WTC11 (cell line): ENCODE results near the gene QRICH2. TPM values are rescaled to one million over a fixed set of nuclear protein-coding genes. Genes with fewer than 3 reads are reported as not detected.
"Not testable (repeated sequence)": the region's sequence is repeated elsewhere in the genome, so short reads cannot be mapped to it uniquely, and the experiment has no call there.

Source experiments
- ATAC-seq: fragments of 200-7000 bp; cut with Tn5 transposase; 2 replicates; pipeline ENCODE4 v1.10.0; 2021; ENCODE audit warnings: mild to moderate bottlenecking, moderate library complexity
- CTCF ChIA-PET: fragments of 300-600 bp; sonication (Branson Sonifier 250); formaldehyde crosslinking; loops from one replicate; lab custom pipeline; 2021; ENCODE audit warnings: antibody characterized with exemption; lab: Charles Lee
- POLR2A ChIA-PET: fragments of 350-600 bp; sonication (Branson Sonifier 250); formaldehyde crosslinking; loops from one replicate; lab custom pipeline; 2021; ENCODE audit warnings: antibody characterized with exemption; lab: Charles Lee
- DNase-seq: peaks from one replicate; pipeline ENCODE4 v3.0.0; 2021; ENCODE audit warnings: low spot score
- H3K27ac Mint-ChIP-seq: 2 replicates; pipeline ENCODE4 v1.8.0; 2021; ENCODE audit warnings: mixed read lengths
- H3K27me3 Mint-ChIP-seq: 2 replicates; pipeline ENCODE4 v1.8.0; 2021; ENCODE audit warnings: low read depth, mild to moderate bottlenecking, moderate library complexity, mixed read lengths
- H3K36me3 Mint-ChIP-seq: 2 replicates; pipeline ENCODE4 v1.8.0; 2021; ENCODE audit warnings: mixed read lengths
- H3K4me1 Mint-ChIP-seq: 2 replicates; pipeline ENCODE4 v1.8.0; 2022; ENCODE audit warnings: mixed read lengths
- H3K4me3 Mint-ChIP-seq: 2 replicates; pipeline ENCODE4 v1.8.0; 2021; ENCODE audit warnings: mild to moderate bottlenecking, moderate library complexity, mixed read lengths
- H3K9me3 Mint-ChIP-seq: 2 replicates; pipeline ENCODE4 v1.8.0; 2021; ENCODE audit warnings: mixed read lengths
- EMX1 ChIP-seq: fragments of 250-450 bp; sonication (Bioruptor Pico); IDR thresholded peaks from 2 replicates; pipeline ENCODE4 v1.8.0; 2021; ENCODE audit warnings: mild to moderate bottlenecking
- HMGA2 ChIP-seq: fragments of 250-450 bp; sonication (Bioruptor Pico); IDR thresholded peaks from 2 replicates; pipeline ENCODE4 v1.4.0; 2021; ENCODE audit warnings: mild to moderate bottlenecking, moderate library complexity
- IRF2 ChIP-seq: sonication (generic); formaldehyde crosslinking; IDR thresholded peaks from 2 replicates; pipeline ENCODE4 v1.8.0; 2022; ENCODE audit warnings: low read depth, missing genetic modification reagents, borderline replicate concordance
- MYBL2 ChIP-seq: sonication (generic); formaldehyde crosslinking; IDR thresholded peaks from 2 replicates; pipeline ENCODE4 v1.8.1; 2023; ENCODE audit warnings: mild to moderate bottlenecking, moderate library complexity, missing genetic modification reagents
- NFYB ChIP-seq: sonication (generic); formaldehyde crosslinking; conservative IDR thresholded peaks from 2 replicates; pipeline ENCODE4 v1.8.0; 2022; ENCODE audit warnings: low read depth, missing genetic modification reagents
- ZNF232 ChIP-seq: sonication (generic); formaldehyde crosslinking; IDR thresholded peaks from 2 replicates; pipeline ENCODE4 v1.8.0; 2022; ENCODE audit warnings: mild to moderate bottlenecking, missing genetic modification reagents
- ZNF263 ChIP-seq: sonication (generic); formaldehyde crosslinking; IDR thresholded peaks from 2 replicates; pipeline ENCODE4 v1.8.1; 2022; ENCODE audit warnings: low read depth, mild to moderate bottlenecking, moderate library complexity, missing genetic modification reagents
- total RNA-seq: library from RNA; stranded (reverse); gene quantifications from 3 replicates; pipeline ENCODE4 v1.2.3, GENCODE V29; 2021
- TF ChIP-seq, protein P1 (sequence below): sonication (generic); formaldehyde crosslinking; IDR thresholded peaks from 2 replicates; pipeline ENCODE4 v1.8.0; 2023; ENCODE audit warnings: mild to moderate bottlenecking, missing genetic modification reagents
- TF ChIP-seq, protein P2 (sequence below): sonication (generic); formaldehyde crosslinking; IDR thresholded peaks from 2 replicates; pipeline ENCODE4 v1.8.1; 2022; ENCODE audit warnings: missing genetic modification reagents, borderline replicate concordance
- TF ChIP-seq, protein P3 (sequence below): sonication (generic); formaldehyde crosslinking; IDR thresholded peaks from 2 replicates; pipeline ENCODE4 v1.8.1; 2022; ENCODE audit warnings: low read depth, mild to moderate bottlenecking, moderate library complexity, missing genetic modification reagents, borderline replicate concordance
- TF ChIP-seq, protein P4 (sequence below): fragments of 200-600 bp; IDR thresholded peaks from 2 replicates; pipeline ENCODE4 v1.8.0; 2022; ENCODE audit warnings: antibody characterized with exemption
- TF ChIP-seq, protein P5 (sequence below): sonication (generic); formaldehyde crosslinking; IDR thresholded peaks from 2 replicates; pipeline ENCODE4 v1.8.0; 2022; ENCODE audit warnings: mild to moderate bottlenecking, missing genetic modification reagents
- TF ChIP-seq, protein P6 (sequence below): fragments of 250-450 bp; sonication (Bioruptor Pico); IDR thresholded peaks from 2 replicates; pipeline ENCODE4 v1.9.0; 2021; ENCODE audit warnings: mild to moderate bottlenecking

Gene QRICH2
- total RNA-seq, 1 experiment from 2014 or later: 1.5 TPM

DNA sequence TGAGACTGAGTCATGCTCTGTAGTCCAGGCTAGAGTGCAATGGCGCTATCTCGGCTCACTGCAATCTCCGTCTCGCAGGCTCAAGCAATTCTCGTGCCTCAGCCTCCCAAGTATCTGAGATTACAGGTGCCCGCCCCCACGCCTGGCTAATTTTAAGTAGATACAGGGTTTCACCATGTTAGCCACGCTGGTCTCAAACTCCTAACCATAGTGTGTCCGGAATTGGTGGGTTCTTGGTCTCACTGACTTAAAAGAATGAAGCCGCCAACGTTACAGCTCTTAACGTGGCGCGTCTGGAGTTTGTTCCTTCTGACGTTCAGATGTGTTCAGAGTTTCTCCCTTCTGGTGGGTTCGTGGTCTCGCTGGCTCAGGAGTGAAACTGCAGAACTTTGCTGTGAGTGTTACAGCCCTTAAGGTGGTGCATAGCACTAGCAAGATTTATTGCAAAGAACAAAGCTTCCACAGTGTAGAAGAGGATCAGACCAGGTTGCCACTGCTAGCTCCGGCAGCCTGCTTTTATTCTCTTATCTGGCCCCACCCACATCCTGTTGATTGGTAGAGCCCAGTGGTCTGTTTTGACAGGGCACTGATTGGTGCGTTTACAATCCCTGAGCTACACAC is 51.5 kb downstream of the QRICH2 start:
- not testable (repeated sequence) for H3K9me3 Mint-ChIP-seq, H3K36me3 Mint-ChIP-seq, H3K27ac Mint-ChIP-seq, ATAC-seq, H3K27me3 Mint-ChIP-seq, H3K4me3 Mint-ChIP-seq, DNase-seq, H3K4me1 Mint-ChIP-seq
- ChIA-PET CTCF (interaction anchor here (1.5 to 3.9 kb wide), 3 partner anchors 23 to 243 kb away, joined by 5 to 13 read pairs (median 6); no protein-coding TSS in a partner anchor), POLR2A (interaction anchor here (1.2 kb wide), 1 partner anchor 18 kb away, joined by 3 read pairs; no protein-coding TSS in a partner anchor)
- peak; percentile 33; the same call in 1 of the 2 replicates for TF ChIP-seq NFYB (CRISPR knock-in tag)

DNA sequence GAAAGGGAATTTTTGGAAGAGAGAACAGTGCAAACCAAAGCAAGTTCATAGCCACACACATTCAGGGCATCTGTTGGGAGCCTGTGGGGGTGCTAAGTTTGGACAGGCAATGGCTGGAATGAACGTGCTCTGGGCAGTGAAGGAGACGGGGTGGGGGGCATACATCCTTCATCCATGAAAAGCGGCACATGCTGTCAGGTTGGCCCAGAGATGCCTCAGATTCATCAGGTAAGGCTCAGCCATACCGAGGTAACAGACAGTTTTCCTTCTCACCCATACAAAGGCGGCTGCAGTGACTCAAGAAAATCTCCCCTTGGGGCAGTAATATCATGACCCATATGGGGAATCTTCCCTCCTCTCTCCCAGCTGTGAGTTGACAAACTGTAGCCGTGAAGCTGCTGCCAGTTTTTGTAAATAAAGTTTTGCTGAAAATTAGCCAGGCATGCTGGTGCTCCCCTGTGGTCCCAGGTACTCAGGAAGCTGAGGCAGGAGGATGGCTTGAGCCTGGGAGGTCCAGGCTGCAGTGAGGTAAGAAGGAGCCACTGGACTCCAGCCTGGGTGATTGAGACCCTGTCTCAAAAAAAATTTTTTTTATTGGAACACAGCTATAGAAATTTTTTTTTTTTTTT is 52.2 kb downstream of the QRICH2 start:
- ChIA-PET POLR2A (interaction anchor here (1.2 kb wide), 1 partner anchor 17 kb away, joined by 3 read pairs; no protein-coding TSS in a partner anchor), CTCF (interaction anchor here (1.5 to 3.9 kb wide), 3 partner anchors 23 to 242 kb away, joined by 5 to 13 read pairs (median 6); no protein-coding TSS in a partner anchor)
- TF ChIP-seq, protein P1, sequence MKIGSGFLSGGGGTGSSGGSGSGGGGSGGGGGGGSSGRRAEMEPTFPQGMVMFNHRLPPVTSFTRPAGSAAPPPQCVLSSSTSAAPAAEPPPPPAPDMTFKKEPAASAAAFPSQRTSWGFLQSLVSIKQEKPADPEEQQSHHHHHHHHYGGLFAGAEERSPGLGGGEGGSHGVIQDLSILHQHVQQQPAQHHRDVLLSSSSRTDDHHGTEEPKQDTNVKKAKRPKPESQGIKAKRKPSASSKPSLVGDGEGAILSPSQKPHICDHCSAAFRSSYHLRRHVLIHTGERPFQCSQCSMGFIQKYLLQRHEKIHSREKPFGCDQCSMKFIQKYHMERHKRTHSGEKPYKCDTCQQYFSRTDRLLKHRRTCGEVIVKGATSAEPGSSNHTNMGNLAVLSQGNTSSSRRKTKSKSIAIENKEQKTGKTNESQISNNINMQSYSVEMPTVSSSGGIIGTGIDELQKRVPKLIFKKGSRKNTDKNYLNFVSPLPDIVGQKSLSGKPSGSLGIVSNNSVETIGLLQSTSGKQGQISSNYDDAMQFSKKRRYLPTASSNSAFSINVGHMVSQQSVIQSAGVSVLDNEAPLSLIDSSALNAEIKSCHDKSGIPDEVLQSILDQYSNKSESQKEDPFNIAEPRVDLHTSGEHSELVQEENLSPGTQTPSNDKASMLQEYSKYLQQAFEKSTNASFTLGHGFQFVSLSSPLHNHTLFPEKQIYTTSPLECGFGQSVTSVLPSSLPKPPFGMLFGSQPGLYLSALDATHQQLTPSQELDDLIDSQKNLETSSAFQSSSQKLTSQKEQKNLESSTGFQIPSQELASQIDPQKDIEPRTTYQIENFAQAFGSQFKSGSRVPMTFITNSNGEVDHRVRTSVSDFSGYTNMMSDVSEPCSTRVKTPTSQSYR (CRISPR knock-in tag): no peak
- no peak for TF ChIP-seq ZNF232 (CRISPR knock-in tag)
- TF ChIP-seq, protein P2, sequence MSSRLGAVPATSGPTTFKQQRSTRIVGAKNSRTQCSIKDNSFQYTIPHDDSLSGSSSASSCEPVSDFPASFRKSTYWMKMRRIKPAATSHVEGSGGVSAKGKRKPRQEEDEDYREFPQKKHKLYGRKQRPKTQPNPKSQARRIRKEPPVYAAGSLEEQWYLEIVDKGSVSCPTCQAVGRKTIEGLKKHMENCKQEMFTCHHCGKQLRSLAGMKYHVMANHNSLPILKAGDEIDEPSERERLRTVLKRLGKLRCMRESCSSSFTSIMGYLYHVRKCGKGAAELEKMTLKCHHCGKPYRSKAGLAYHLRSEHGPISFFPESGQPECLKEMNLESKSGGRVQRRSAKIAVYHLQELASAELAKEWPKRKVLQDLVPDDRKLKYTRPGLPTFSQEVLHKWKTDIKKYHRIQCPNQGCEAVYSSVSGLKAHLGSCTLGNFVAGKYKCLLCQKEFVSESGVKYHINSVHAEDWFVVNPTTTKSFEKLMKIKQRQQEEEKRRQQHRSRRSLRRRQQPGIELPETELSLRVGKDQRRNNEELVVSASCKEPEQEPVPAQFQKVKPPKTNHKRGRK: no peak
- no peak for TF ChIP-seq HMGA2 (CRISPR knock-in tag)
- TF ChIP-seq ZNF263: no peak
- TF ChIP-seq, protein P3, sequence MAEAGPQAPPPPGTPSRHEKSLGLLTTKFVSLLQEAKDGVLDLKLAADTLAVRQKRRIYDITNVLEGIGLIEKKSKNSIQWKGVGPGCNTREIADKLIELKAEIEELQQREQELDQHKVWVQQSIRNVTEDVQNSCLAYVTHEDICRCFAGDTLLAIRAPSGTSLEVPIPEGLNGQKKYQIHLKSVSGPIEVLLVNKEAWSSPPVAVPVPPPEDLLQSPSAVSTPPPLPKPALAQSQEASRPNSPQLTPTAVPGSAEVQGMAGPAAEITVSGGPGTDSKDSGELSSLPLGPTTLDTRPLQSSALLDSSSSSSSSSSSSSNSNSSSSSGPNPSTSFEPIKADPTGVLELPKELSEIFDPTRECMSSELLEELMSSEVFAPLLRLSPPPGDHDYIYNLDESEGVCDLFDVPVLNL (CRISPR knock-in tag): no peak
- TF ChIP-seq, protein P4, sequence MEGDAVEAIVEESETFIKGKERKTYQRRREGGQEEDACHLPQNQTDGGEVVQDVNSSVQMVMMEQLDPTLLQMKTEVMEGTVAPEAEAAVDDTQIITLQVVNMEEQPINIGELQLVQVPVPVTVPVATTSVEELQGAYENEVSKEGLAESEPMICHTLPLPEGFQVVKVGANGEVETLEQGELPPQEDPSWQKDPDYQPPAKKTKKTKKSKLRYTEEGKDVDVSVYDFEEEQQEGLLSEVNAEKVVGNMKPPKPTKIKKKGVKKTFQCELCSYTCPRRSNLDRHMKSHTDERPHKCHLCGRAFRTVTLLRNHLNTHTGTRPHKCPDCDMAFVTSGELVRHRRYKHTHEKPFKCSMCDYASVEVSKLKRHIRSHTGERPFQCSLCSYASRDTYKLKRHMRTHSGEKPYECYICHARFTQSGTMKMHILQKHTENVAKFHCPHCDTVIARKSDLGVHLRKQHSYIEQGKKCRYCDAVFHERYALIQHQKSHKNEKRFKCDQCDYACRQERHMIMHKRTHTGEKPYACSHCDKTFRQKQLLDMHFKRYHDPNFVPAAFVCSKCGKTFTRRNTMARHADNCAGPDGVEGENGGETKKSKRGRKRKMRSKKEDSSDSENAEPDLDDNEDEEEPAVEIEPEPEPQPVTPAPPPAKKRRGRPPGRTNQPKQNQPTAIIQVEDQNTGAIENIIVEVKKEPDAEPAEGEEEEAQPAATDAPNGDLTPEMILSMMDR: no peak
- TF ChIP-seq IRF2 (CRISPR knock-in tag): no peak
- TF ChIP-seq, protein P5, sequence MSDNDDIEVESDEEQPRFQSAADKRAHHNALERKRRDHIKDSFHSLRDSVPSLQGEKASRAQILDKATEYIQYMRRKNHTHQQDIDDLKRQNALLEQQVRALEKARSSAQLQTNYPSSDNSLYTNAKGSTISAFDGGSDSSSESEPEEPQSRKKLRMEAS (CRISPR knock-in tag): no peak
- TF ChIP-seq MYBL2 (CRISPR knock-in tag): no peak
- TF ChIP-seq EMX1 (CRISPR knock-in tag): no peak
- TF ChIP-seq, protein P6, sequence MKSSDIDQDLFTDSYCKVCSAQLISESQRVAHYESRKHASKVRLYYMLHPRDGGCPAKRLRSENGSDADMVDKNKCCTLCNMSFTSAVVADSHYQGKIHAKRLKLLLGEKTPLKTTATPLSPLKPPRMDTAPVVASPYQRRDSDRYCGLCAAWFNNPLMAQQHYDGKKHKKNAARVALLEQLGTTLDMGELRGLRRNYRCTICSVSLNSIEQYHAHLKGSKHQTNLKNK (CRISPR knock-in tag): no peak
- Mint-ChIP-seq H3K4me1 (peaks cover 4% of the 10 kb centered on the region; the same call in 1 of the 2 replicates), H3K9me3 (peaks cover 5% of the 10 kb centered on the region), H3K27ac (no peak overlapping the region), H3K4me3 (no peak overlapping the region), H3K27me3 (no peaks in the 10 kb centered on the region), H3K36me3 (no peaks in the 10 kb centered on the region)
- DNase-seq: no peak
- ATAC-seq: no peak
